SK-N-SH treated with all-trans-retinoic acid at 6 μM for 48 hours (cell line): Measurements from ENCODE around the gene KRABD2.
A peak's percentile ranks its signal among the peaks of the same experiment; 100 is the strongest.

ENCODE experiments used
- ATAC-seq: fragments of 200-7000 bp; cut with Tn5 transposase; 3 replicates; pipeline ENCODE4 v1.9.1; 2020; ENCODE audit warnings: mild to moderate bottlenecking, moderate library complexity
- ARNTL ChIP-seq: fragments of 450-650 bp; formaldehyde crosslinking; IDR thresholded peaks from 2 replicates; pipeline ENCODE4 v1.5.0; 2020; ENCODE audit warnings: low read depth, mild to moderate bottlenecking, moderate library complexity, borderline replicate concordance
- BACH2 ChIP-seq: fragments of 250-450 bp; sonication (Bioruptor Pico); IDR thresholded peaks from 2 replicates; pipeline ENCODE4 v1.9.0; 2021; ENCODE audit warnings: mild to moderate bottlenecking, borderline replicate concordance
- ESRRG ChIP-seq: fragments of 250-450 bp; sonication (Bioruptor Pico); IDR thresholded peaks from 2 replicates; pipeline ENCODE4 v1.6.1; 2021; ENCODE audit warnings: mild to moderate bottlenecking
- GLIS3 ChIP-seq: fragments of 250-450 bp; sonication (Bioruptor Pico); IDR thresholded peaks from 2 replicates; pipeline ENCODE4 v1.5.0; 2020; ENCODE audit warnings: mild to moderate bottlenecking, moderate library complexity
- ISL1 ChIP-seq: fragments of 250-450 bp; sonication (Bioruptor Pico); IDR thresholded peaks from 2 replicates; pipeline ENCODE4 v2.1.2; 2022; ENCODE audit warnings: mild to moderate bottlenecking, moderate library complexity
- OSR1 ChIP-seq: fragments of 250-450 bp; sonication (Bioruptor Pico); IDR thresholded peaks from 2 replicates; pipeline ENCODE4 v1.8.0; 2022; ENCODE audit warnings: moderate library complexity, mild to moderate bottlenecking, inconsistent platforms
- PPARA ChIP-seq: fragments of 250-450 bp; sonication (Bioruptor Pico); IDR thresholded peaks from 2 replicates; pipeline ENCODE4 v1.5.0; 2020; ENCODE audit warnings: mild to moderate bottlenecking, borderline replicate concordance
- RARB ChIP-seq: fragments of 250-450 bp; sonication (Bioruptor Pico); IDR thresholded peaks from 2 replicates; pipeline ENCODE4 v1.8.0; 2021; ENCODE audit warnings: mild to moderate bottlenecking, moderate library complexity
- SNAI2 ChIP-seq: fragments of 250-450 bp; sonication (Bioruptor Pico); IDR thresholded peaks from 2 replicates; pipeline ENCODE4 v1.5.0; 2020; ENCODE audit warnings: mild to moderate bottlenecking, moderate library complexity
- TCF4 ChIP-seq: fragments of 250-450 bp; sonication (Bioruptor Pico); IDR thresholded peaks from 2 replicates; pipeline ENCODE4 v1.8.0; 2021; ENCODE audit warnings: mild to moderate bottlenecking, moderate library complexity, borderline replicate concordance
- TOX ChIP-seq: fragments of 250-450 bp; sonication (Bioruptor Pico); IDR thresholded peaks from 2 replicates; pipeline ENCODE4 v1.8.0; 2021; ENCODE audit warnings: mild to moderate bottlenecking, moderate library complexity, borderline replicate concordance
- ZC3H10 ChIP-seq: fragments of 250-450 bp; sonication (Bioruptor Pico); IDR thresholded peaks from 2 replicates; pipeline ENCODE4 v1.5.1; 2021; ENCODE audit warnings: mild to moderate bottlenecking, moderate library complexity
- ZFP3 ChIP-seq: fragments of 250-450 bp; sonication (Bioruptor Pico); IDR thresholded peaks from 2 replicates; pipeline ENCODE4 v1.5.0; 2020; ENCODE audit warnings: mild to moderate bottlenecking, moderate library complexity
- ZFP30 ChIP-seq: fragments of 450-650 bp; formaldehyde crosslinking; IDR thresholded peaks from 2 replicates; pipeline ENCODE4 v1.5.0; 2022; ENCODE audit warnings: mild to moderate bottlenecking, moderate library complexity
- ZNF8 ChIP-seq: fragments of 450-650 bp; formaldehyde crosslinking; IDR thresholded peaks from 2 replicates; pipeline ENCODE4 v1.5.0; 2020; ENCODE audit warnings: mild to moderate bottlenecking, moderate library complexity
- TF ChIP-seq, protein P1 (sequence below): fragments of 250-450 bp; sonication (Bioruptor Pico); IDR thresholded peaks from 2 replicates; pipeline ENCODE4 v1.5.1; 2021; ENCODE audit warnings: mild to moderate bottlenecking, moderate library complexity
- TF ChIP-seq, protein P2 (sequence below): fragments of 250-450 bp; sonication (Bioruptor Pico); IDR thresholded peaks from 2 replicates; pipeline ENCODE4 v1.8.0; 2021; ENCODE audit warnings: low read depth, mild to moderate bottlenecking, moderate library complexity, borderline replicate concordance
- TF ChIP-seq, protein P3 (sequence below): fragments of 250-450 bp; sonication (Bioruptor Pico); IDR thresholded peaks from 2 replicates; pipeline ENCODE4 v1.8.0; 2020; ENCODE audit warnings: mild to moderate bottlenecking, moderate library complexity, borderline replicate concordance
- TF ChIP-seq, protein P4 (sequence below): fragments of 250-450 bp; sonication (Bioruptor Pico); IDR thresholded peaks from 2 replicates; pipeline ENCODE4 v1.5.1; 2020; ENCODE audit warnings: low read depth, mild to moderate bottlenecking, moderate library complexity

The KRABD2 gene

DNA sequence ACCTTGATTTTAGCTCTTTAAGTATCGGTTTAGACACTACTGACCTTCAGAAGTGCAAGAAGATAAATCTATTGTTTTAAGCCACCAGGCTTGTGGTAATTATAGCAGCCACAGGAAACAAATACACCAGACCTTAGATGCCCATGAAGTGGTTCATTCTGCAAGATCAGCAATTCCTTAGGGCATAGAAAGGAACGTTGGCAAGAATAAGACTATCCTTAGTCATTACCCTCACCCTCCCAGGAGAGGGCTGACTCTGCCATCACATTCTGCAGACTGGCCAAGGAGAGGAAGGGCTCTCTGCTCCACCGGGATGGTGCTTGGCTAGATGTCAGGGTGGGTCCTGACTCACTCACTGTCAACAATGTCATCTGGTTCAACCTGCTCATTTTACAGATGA, 45.1 kb upstream of the KRABD2 start (continued):
- TF ChIP-seq, protein P1, sequence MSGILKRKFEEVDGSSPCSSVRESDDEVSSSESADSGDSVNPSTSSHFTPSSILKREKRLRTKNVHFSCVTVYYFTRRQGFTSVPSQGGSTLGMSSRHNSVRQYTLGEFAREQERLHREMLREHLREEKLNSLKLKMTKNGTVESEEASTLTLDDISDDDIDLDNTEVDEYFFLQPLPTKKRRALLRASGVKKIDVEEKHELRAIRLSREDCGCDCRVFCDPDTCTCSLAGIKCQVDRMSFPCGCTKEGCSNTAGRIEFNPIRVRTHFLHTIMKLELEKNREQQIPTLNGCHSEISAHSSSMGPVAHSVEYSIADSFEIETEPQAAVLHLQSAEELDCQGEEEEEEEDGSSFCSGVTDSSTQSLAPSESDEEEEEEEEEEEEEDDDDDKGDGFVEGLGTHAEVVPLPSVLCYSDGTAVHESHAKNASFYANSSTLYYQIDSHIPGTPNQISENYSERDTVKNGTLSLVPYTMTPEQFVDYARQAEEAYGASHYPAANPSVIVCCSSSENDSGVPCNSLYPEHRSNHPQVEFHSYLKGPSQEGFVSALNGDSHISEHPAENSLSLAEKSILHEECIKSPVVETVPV = no peak
- no peak for TF ChIP-seq PPARA (CRISPR knock-in tag)
- TF ChIP-seq ZNF8 (CRISPR knock-in tag) = no peak

DNA sequence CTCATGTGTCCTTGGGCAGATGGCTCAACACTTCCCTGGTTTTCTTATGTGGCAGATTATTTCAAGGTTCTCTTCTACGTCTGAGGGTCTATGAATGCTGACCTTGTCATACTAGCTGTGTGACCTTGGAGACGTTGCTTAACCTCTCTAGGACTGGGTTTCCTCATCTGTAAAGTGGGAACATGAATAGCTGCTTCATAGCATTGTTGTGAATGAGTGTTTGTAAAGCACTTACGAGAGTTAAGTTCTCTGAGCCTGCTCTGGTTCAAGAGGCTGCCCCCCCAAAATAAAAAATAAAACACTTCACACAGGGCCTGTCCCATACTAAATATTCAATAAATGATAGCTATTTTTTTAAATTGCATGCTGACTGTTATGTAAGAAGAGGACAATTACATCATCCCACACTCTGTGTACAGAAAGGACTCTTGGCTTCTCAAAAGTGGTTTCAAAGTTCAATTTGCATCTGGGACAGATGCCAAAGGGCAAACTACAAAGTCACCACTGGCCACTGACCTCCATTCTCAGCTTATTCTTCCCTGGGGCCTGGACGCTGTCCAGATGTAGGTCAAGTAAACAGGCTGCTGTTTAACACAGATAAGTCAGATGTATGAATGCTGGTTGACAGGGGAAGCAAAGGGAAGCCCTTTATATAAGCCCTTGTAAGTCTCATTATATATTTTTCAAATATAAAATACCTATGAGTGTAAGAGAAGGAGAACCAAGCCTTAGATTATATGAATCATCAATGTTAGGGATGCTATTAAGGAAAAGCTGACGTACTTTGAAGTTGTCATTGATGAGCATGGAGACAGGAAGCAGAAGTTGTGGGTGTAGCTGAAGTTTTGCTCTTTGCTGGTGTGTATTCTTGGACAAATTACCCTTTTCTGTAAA, 43.8 kb upstream of the KRABD2 start:
- ATAC-seq = peak; percentile 73; the same call in 2 of the 3 replicates
- TF ChIP-seq SNAI2 (no peak), OSR1 (CRISPR knock-in tag) (no peak), GLIS3 (CRISPR knock-in tag) (no peak), ZFP30 (CRISPR knock-in tag) (no peak), ISL1 (CRISPR knock-in tag) (no peak), ESRRG (CRISPR knock-in tag) (no peak), BACH2 (CRISPR knock-in tag) (no peak), RARB (no peak), TOX (no peak), ARNTL (no peak)
- TF ChIP-seq, protein P2, sequence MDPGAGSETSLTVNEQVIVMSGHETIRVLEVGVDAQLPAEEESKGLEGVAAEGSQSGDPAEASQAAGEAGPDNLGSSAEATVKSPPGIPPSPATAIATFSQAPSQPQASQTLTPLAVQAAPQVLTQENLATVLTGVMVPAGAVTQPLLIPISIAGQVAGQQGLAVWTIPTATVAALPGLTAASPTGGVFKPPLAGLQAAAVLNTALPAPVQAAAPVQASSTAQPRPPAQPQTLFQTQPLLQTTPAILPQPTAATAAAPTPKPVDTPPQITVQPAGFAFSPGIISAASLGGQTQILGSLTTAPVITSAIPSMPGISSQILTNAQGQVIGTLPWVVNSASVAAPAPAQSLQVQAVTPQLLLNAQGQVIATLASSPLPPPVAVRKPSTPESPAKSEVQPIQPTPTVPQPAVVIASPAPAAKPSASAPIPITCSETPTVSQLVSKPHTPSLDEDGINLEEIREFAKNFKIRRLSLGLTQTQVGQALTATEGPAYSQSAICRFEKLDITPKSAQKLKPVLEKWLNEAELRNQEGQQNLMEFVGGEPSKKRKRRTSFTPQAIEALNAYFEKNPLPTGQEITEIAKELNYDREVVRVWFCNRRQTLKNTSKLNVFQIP (CRISPR knock-in tag) = no peak
- TF ChIP-seq, protein P3, sequence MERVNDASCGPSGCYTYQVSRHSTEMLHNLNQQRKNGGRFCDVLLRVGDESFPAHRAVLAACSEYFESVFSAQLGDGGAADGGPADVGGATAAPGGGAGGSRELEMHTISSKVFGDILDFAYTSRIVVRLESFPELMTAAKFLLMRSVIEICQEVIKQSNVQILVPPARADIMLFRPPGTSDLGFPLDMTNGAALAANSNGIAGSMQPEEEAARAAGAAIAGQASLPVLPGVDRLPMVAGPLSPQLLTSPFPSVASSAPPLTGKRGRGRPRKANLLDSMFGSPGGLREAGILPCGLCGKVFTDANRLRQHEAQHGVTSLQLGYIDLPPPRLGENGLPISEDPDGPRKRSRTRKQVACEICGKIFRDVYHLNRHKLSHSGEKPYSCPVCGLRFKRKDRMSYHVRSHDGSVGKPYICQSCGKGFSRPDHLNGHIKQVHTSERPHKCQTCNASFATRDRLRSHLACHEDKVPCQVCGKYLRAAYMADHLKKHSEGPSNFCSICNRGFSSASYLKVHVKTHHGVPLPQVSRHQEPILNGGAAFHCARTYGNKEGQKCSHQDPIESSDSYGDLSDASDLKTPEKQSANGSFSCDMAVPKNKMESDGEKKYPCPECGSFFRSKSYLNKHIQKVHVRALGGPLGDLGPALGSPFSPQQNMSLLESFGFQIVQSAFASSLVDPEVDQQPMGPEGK (CRISPR knock-in tag) = no peak

DNA sequence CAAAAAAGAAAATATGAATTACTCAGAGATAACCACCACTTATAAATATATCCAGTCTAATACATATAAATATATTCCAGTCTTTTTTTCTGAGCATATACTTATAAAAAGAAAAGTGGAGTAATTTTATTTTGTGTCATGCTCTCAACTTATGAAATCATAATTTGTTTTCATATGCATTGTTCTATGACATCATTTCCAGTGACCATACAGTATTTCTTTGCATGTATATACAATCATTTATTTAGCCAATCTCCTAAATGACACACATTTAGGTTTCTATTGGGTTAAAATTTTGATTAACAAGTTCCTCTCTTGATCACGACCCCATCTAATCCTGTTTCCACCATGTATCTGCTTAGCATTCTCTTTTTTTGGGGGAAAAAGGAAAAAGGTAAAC, 42.8 kb upstream of the KRABD2 start:
- TF ChIP-seq TCF4 (CRISPR knock-in tag) = no peak
- TF ChIP-seq, protein P3 (CRISPR knock-in tag) = no peak
- TF ChIP-seq ZFP30 (CRISPR knock-in tag) = no peak
- no peak for TF ChIP-seq ZC3H10 (CRISPR knock-in tag)
- no peak for TF ChIP-seq PPARA (CRISPR knock-in tag)
- TF ChIP-seq, protein P4, sequence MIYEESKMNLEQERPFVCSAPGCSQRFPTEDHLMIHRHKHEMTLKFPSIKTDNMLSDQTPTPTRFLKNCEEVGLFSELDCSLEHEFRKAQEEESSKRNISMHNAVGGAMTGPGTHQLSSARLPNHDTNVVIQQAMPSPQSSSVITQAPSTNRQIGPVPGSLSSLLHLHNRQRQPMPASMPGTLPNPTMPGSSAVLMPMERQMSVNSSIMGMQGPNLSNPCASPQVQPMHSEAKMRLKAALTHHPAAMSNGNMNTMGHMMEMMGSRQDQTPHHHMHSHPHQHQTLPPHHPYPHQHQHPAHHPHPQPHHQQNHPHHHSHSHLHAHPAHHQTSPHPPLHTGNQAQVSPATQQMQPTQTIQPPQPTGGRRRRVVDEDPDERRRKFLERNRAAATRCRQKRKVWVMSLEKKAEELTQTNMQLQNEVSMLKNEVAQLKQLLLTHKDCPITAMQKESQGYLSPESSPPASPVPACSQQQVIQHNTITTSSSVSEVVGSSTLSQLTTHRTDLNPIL (CRISPR knock-in tag) = no peak
- TF ChIP-seq, protein P1 = no peak
- TF ChIP-seq, protein P2 (CRISPR knock-in tag) = no peak
- no peak for TF ChIP-seq RARB
- TF ChIP-seq ARNTL = no peak
- TF ChIP-seq ZFP3 (CRISPR knock-in tag) = no peak
- TF ChIP-seq, all 23 proteins: peak for 0
- no peak for ATAC-seq
